Loucy (cell line): ENCODE data around the gene MTMR4.

Experiments used
- H2AFZ ChIP-seq: fragments of 200-600 bp; sonication (generic); 2 replicates; pipeline ENCODE4 v1.6.0; 2016; ENCODE audit warnings: antibody characterized with exemption, mild to moderate bottlenecking, low read length, moderate library complexity
- H3F3A ChIP-seq: fragments of 200-600 bp; 2 replicates; pipeline ENCODE4 v1.6.0; 2016; ENCODE audit warnings: antibody characterized with exemption, low read depth, mild to moderate bottlenecking
- H3K27me3 ChIP-seq: fragments of 200-600 bp; sonication (generic); 2 replicates; pipeline ENCODE4 v1.6.1; 2014; ENCODE audit warnings: low read length, mild to moderate bottlenecking; ENCODE audit not compliant: insufficient read depth, poor library complexity, severe bottlenecking
- H3K36me3 ChIP-seq: fragments of 200-600 bp; sonication (generic); 2 replicates; pipeline ENCODE4 v1.6.1; 2016; ENCODE audit warnings: low read length; ENCODE audit not compliant: insufficient read depth
- H3K4me1 ChIP-seq: fragments of 200-600 bp; sonication (generic); 2 replicates; pipeline ENCODE4 v1.5.1; 2014; ENCODE audit warnings: low read length, mild to moderate bottlenecking; ENCODE audit not compliant: insufficient read depth, poor library complexity, severe bottlenecking
- H3K4me2 ChIP-seq: fragments of 200-600 bp; sonication (generic); 2 replicates; pipeline ENCODE4 v1.6.0; 2014; ENCODE audit warnings: antibody characterized with exemption, low read length, low read depth, mild to moderate bottlenecking; ENCODE audit not compliant: poor library complexity, severe bottlenecking
- H3K4me3 ChIP-seq: fragments of 200-600 bp; sonication (generic); 2 replicates; pipeline ENCODE4 v1.5.1; 2014; ENCODE audit warnings: low read length, mild to moderate bottlenecking, mixed read lengths; ENCODE audit not compliant: poor library complexity, severe bottlenecking
- H3K79me2 ChIP-seq: fragments of 200-600 bp; sonication (generic); 2 replicates; pipeline ENCODE4 v1.6.1; 2014; ENCODE audit warnings: low read length; ENCODE audit not compliant: insufficient read depth
- H3K9ac ChIP-seq: fragments of 200-600 bp; sonication (generic); 2 replicates; pipeline ENCODE4 v1.6.0; 2014; ENCODE audit warnings: mild to moderate bottlenecking, low read depth, low read length, moderate library complexity; ENCODE audit not compliant: poor library complexity, severe bottlenecking
- H3K9me2 ChIP-seq: fragments of 200-600 bp; sonication (generic); replicated peaks from 2 replicates; pipeline ENCODE4 v1.6.1; 2016; ENCODE audit warnings: low read depth, low read length, mixed read lengths
- H3K9me3 ChIP-seq: fragments of 200-600 bp; sonication (generic); 2 replicates; pipeline ENCODE4 v1.6.1; 2014; ENCODE audit warnings: mild to moderate bottlenecking, antibody characterized with exemption, low read length, low read depth; ENCODE audit not compliant: insufficient read depth
- H4K20me1 ChIP-seq: fragments of 200-600 bp; sonication (generic); 2 replicates; pipeline ENCODE4 v1.6.0; 2014; ENCODE audit warnings: antibody characterized with exemption, low read length, mild to moderate bottlenecking; ENCODE audit not compliant: insufficient read depth, poor library complexity, severe bottlenecking
- EZH2phosphoT487 ChIP-seq: fragments of 200-600 bp; IDR thresholded peaks from 2 replicates; pipeline ENCODE4 v1.6.1; 2018; ENCODE audit warnings: antibody characterized with exemption, mild to moderate bottlenecking, moderate library complexity, borderline replicate concordance
- TF ChIP-seq, protein P1 (sequence below): fragments of 200-600 bp; sonication (generic); conservative IDR thresholded peaks from 2 replicates; pipeline ENCODE4 v1.5.1; 2014; ENCODE audit warnings: mild to moderate bottlenecking, antibody characterized with exemption, low read length

The MTMR4 gene

DNA sequence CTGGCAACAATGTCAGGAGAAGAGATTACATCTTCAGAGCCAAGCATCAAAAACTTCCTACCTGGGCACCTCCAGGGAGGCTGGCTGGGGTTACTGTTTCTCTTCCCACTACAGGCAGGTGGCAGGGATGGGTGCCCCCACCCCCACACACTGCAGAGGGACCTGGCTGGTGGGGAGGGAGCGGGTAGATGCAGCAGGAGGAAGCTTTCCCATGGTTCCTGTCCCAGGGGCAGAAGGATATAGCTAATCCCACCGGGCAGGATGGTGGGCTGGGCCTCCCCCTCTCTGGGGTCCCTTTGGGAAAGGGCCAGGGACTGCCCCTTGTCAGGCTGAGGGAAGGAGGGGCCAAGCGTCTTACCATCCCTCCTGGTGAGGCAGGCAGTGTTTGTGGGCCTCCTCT lies 16.7 kb upstream of the MTMR4 start:
- no peak overlapping the region for H3K4me2 ChIP-seq
- no peaks in the 10 kb centered on the region for H3K27me3 ChIP-seq
- H3F3A ChIP-seq, result no peaks in the 10 kb centered on the region
- H2AFZ ChIP-seq, result no peak overlapping the region
- H3K4me1 ChIP-seq, result peaks cover 13% of the 10 kb centered on the region
- no peak overlapping the region for H3K9ac ChIP-seq
- no peak overlapping the region for H3K4me3 ChIP-seq
- no peaks in the 10 kb centered on the region for H3K79me2 ChIP-seq
- H4K20me1 ChIP-seq, result no peaks in the 10 kb centered on the region
- H3K9me3 ChIP-seq, result no peaks in the 10 kb centered on the region
- H3K36me3 ChIP-seq, result no peaks in the 10 kb centered on the region
- no peak for TF ChIP-seq EZH2phosphoT487
- TF ChIP-seq, protein P1, sequence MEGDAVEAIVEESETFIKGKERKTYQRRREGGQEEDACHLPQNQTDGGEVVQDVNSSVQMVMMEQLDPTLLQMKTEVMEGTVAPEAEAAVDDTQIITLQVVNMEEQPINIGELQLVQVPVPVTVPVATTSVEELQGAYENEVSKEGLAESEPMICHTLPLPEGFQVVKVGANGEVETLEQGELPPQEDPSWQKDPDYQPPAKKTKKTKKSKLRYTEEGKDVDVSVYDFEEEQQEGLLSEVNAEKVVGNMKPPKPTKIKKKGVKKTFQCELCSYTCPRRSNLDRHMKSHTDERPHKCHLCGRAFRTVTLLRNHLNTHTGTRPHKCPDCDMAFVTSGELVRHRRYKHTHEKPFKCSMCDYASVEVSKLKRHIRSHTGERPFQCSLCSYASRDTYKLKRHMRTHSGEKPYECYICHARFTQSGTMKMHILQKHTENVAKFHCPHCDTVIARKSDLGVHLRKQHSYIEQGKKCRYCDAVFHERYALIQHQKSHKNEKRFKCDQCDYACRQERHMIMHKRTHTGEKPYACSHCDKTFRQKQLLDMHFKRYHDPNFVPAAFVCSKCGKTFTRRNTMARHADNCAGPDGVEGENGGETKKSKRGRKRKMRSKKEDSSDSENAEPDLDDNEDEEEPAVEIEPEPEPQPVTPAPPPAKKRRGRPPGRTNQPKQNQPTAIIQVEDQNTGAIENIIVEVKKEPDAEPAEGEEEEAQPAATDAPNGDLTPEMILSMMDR, result no peak
- no peaks in the 10 kb centered on the region for H3K9me2 ChIP-seq

DNA sequence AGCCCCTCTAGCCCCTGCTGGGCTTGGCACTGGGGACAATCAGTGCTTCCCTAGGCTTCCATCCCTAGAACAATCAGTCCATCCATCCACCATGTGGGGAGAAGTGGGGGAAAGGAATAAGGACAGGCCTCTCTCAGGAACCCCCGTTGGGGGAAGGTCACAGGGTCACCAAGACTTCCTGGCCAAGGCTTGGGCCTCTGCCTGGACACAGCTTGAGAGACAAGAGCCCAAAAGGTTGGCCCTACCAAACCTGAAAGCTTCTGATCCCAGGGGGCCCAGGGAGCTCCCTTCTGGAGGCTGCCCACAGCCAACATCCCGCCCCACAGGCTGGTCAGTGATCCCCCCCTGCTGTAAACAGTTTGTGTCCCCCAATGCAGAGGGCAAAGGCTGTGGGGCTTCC lies 16.2 kb upstream of the MTMR4 start:
- H3K27me3 ChIP-seq, result no peaks in the 10 kb centered on the region
- H3K4me2 ChIP-seq, result no peak overlapping the region
- no peaks in the 10 kb centered on the region for H4K20me1 ChIP-seq
- H3K9me3 ChIP-seq, result no peaks in the 10 kb centered on the region
- H3K4me1 ChIP-seq, result peaks cover 14% of the 10 kb centered on the region
- H3K79me2 ChIP-seq, result no peaks in the 10 kb centered on the region
- TF ChIP-seq, protein P1, result no peak
- TF ChIP-seq EZH2phosphoT487, result no peak
- H2AFZ ChIP-seq, result no peak overlapping the region
- no peak overlapping the region for H3K9ac ChIP-seq
- H3F3A ChIP-seq, result no peaks in the 10 kb centered on the region
- no peak overlapping the region for H3K4me3 ChIP-seq
- no peaks in the 10 kb centered on the region for H3K36me3 ChIP-seq
- no peaks in the 10 kb centered on the region for H3K9me2 ChIP-seq

DNA sequence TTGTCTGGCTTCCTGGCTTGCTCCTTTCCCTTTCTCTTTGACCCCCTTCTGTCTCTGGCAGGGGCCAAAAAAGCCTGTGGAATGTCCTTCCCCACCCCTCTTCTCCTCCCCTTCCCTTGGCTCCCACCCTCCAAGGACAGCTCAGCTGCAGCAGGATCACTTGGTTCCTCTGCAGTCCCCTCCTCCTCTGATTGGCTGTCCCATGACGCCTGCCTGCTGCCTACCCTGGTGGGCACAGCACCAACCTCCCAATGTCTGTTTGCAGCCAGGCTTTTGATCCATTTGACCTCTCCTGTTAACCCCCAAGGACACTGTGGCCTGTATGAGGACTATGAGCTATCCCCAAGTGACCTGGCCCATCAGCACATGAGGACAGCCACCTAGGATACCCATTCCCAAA lies 14.8 kb upstream of the MTMR4 start:
- Histone ChIP-seq H4K20me1 (no peaks in the 10 kb centered on the region), H3K27me3 (no peaks in the 10 kb centered on the region), H3K36me3 (no peaks in the 10 kb centered on the region), H3K9ac (no peak overlapping the region), H3K4me3 (no peak overlapping the region), H3K4me2 (no peak overlapping the region), H3K79me2 (no peaks in the 10 kb centered on the region), H3K9me3 (no peaks in the 10 kb centered on the region), H2AFZ (no peak overlapping the region), H3K4me1 (peaks cover 14% of the 10 kb centered on the region), H3K9me2 (no peaks in the 10 kb centered on the region), H3F3A (no peaks in the 10 kb centered on the region)
- TF ChIP-seq EZH2phosphoT487, result no peak

DNA sequence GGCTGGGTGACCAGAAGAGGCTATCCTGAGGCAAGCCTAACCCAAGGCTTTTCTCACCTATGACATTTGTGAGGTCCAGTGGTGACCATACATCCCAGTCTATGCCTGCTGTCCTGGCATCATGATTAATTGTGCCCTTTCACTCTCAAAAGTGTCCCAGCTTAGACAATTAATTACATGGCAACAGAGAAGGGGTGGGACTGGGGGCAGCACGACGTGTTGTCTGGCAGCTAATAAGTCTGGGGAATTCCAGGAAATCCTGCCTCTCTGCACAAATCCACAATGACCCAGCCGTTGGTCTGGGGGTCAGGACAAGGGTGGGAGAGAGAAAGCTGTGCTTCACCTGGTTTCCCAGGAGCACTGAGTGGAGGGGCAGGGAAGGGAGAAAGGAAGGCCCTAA lies 14.0 kb upstream of the MTMR4 start:
- Histone ChIP-seq H4K20me1 (no peaks in the 10 kb centered on the region), H3K9me2 (no peaks in the 10 kb centered on the region), H3K4me3 (no peak overlapping the region), H3K9me3 (no peaks in the 10 kb centered on the region), H3F3A (no peaks in the 10 kb centered on the region), H3K4me1 (peaks cover 14% of the 10 kb centered on the region), H3K27me3 (no peaks in the 10 kb centered on the region), H3K79me2 (no peaks in the 10 kb centered on the region), H3K9ac (no peak overlapping the region), H3K4me2 (no peak overlapping the region), H2AFZ (no peak overlapping the region), H3K36me3 (no peaks in the 10 kb centered on the region)
- TF ChIP-seq, protein P1, result no peak
- TF ChIP-seq EZH2phosphoT487, result no peak
